SKM-1 (cell line): ENCODE results near the gene RASSF4.

Source experiments
- DNase-seq: peaks from one replicate; lab custom pipeline; 2025; ENCODE audit not compliant: unreplicated experiment; lab: John Stamatoyannopoulos, UW

Gene RASSF4

GRCh38 chr10:44974082-44974627, 14.6 kb downstream of the RASSF4 start:
- no peak for DNase-seq

- peak; percentile 23 for DNase-seq
Measured at GRCh38 chr10:44974628-44975430, 15.2 kb downstream of the RASSF4 start.

- DNase-seq = no peak
Measured at GRCh38 chr10:44975431-44976331, 16.1 kb downstream of the RASSF4 start.

GRCh38 chr10:44976352-44977198, 17.0 kb downstream of the RASSF4 start:
- DNase-seq = no peak

- DNase-seq = no peak
Measured at GRCh38 chr10:44977287-44978212, 17.9 kb downstream of the RASSF4 start.

GRCh38 chr10:44978213-44978569, 18.6 kb downstream of the RASSF4 start:
- no peak for DNase-seq

GRCh38 chr10:44978570-44979280, 19.1 kb downstream of the RASSF4 start, which contains the start of gene DEPP1:
DEPP1 (minus strand) TSS chr10:44978809; CDS start chr10:44978030, 779 bp downstream.
- no peak for DNase-seq

GRCh38 chr10:44979281-44980191, 19.9 kb downstream of the RASSF4 start:
- no peak for DNase-seq

- no peak for DNase-seq
Measured at GRCh38 chr10:44980309-44981171, 20.9 kb downstream of the RASSF4 start.

- DNase-seq = no peak
Measured at GRCh38 chr10:44981172-44982113, 21.8 kb downstream of the RASSF4 start.

- no peak for DNase-seq
Measured at GRCh38 chr10:44982114-44982460, 22.5 kb downstream of the RASSF4 start.

- DNase-seq = no peak
Measured at GRCh38 chr10:44982496-44982895, 22.9 kb downstream of the RASSF4 start.

GRCh38 chr10:44983066-44983894, 23.7 kb downstream of the RASSF4 start:
- no peak for DNase-seq

GRCh38 chr10:44983895-44984278, 24.3 kb downstream of the RASSF4 start:
- DNase-seq = no peak

- DNase-seq = no peak
Measured at GRCh38 chr10:44984671-44985101, 25.1 kb downstream of the RASSF4 start.
